PC-3 (cell line): Measurements from ENCODE around the gene LANCL2.

Source experiments
- CTCF ChIP-seq: fragments of 300-600 bp; sonication (generic); conservative IDR thresholded peaks from 2 replicates; pipeline ENCODE4 v1.5.1; 2017; ENCODE audit warnings: antibody characterized with exemption, low read depth, mild to moderate bottlenecking, low read length
- EZH2phosphoT487 ChIP-seq: fragments of 300-600 bp; sonication (generic); IDR thresholded peaks from 2 replicates; pipeline ENCODE4 v1.6.1; 2018; ENCODE audit warnings: mild to moderate bottlenecking, antibody characterized with exemption, low read length, borderline replicate concordance

- TF ChIP-seq CTCF, result no peak
- no peak for TF ChIP-seq EZH2phosphoT487
These were observed 21.4 kb downstream of the LANCL2 start for GRCh38 chr7:55386541-55386940.
